Pancreas (tissue), 10 donors: ENCODE results near the gene NLRC3. TPM values are rescaled to one million over a fixed set of nuclear protein-coding genes. Genes with fewer than 3 reads are reported as not detected.

Experiments used
- ATAC-seq, 4 donors: fragments of 200-7000 bp; cut with Tn5 transposase; one replicate each; pipeline versions ENCODE4 v1.8.0 to v1.9.1; 2020; ENCODE audit warnings: mild to moderate bottlenecking in 4 of 4, moderate library complexity in 4 of 4
- DNase-seq, 6 donors: peaks; one replicate each; pipeline ENCODE4 v3.0.0-alpha.2; 2020
- FAIRE-seq: peaks from 2 replicates; lab custom pipeline; 2012; peaks lifted over from hg19 to GRCh38; lab: Jason Lieb, UNC
- H3K27ac ChIP-seq, 4 donors: fragments of 200-600 bp; sonication (generic); 1 replicate in 3 of 4; 2 replicates in 1 of 4; pipeline versions ENCODE4 v1.5.0 to v1.8.0; 2020
- H3K27me3 ChIP-seq, 4 donors: fragments of 200-600 bp; one replicate each; pipeline ENCODE4 v1.8.0; 2021
- H3K36me3 ChIP-seq, 3 donors: fragments of 200-600 bp; sonication (generic) in 1 of 3; one replicate each; pipeline versions ENCODE4 v1.5.0 to v1.8.0; 2020 to 2021
- H3K4me1 ChIP-seq, 3 donors: fragments of 200-600 bp; one replicate each; pipeline ENCODE4 v1.8.0; 2021
- H3K4me3 ChIP-seq, 4 donors: fragments of 200-600 bp; sonication (generic) in 2 of 4; one replicate each; pipeline versions ENCODE4 v1.5.0 to v1.8.0; 2020 to 2021
- H3K9me3 ChIP-seq, 4 donors: fragments of 200-600 bp; one replicate each; pipeline ENCODE4 v1.8.0; 2021
- WGBS, 2 donors: extraction: QIAGEN DNeasy Blood & Tissue Kit; methylation state at CpG; one replicate each; pipeline ENCODE4 v1.1.7; 2013; 5-methylcytosine and 5-hydroxymethylcytosine counted together
- intact Hi-C, 3 donors: fragments of 100-400 bp; cut with DNase I; formaldehyde crosslinking; loops; one replicate each; pipeline versions ENCODE4 v1.11.1 to v1.14.2; 2022
- polyA plus RNA-seq, 2 donors: library from polyadenylated mRNA; stranded (reverse); fragments of 200-250 nt; gene quantifications; one replicate each; pipeline ENCODE4 v1.2.3, GENCODE V29; 2013
- total RNA-seq, 6 donors: library from RNA; stranded (reverse); fragmentation: NEBNext Ultra II Directional in 4 of 6; extraction: Animal tissue kit (Norgen Biotek cat#: 25700) in 4 of 6; gene quantifications; one replicate each; pipeline versions ENCODE4 v1.2.1 to v1.2.4, GENCODE V29; 2021 to 2023
- TF ChIP-seq, protein P1 (sequence below), 4 donors: fragments of 200-600 bp; sonication (generic) in 3 of 4; IDR thresholded peaks; one replicate each; pipeline versions ENCODE4 v1.5.0 to v1.8.0; 2021; ENCODE audit warnings: antibody characterized with exemption in 4 of 4
- donor health status: healthy with polysubstance abuse.
- donor health status: DM: no; HTN: no; CAD: no; lungs with moderate emphysema.
- donor health status: DM: no; HTN: no; CAD: no.
- donor health status: control.
- donor health status: control.
- donor health status: Bipolar disorder and iron deficiency.
- donor health status: DM: yes; HTN: yes; CAD: no.
- donor health status: DM: no; HTN: no; CAD: no.
- donor health status: DM: no; HTN: no; CAD: no.
- donor health status: DM: yes; HTN: yes; CAD: no.

The NLRC3 gene
- total and polyA plus RNA-seq, 8 donors, result 0.12 to 0.87 (median 0.44) TPM

DNA sequence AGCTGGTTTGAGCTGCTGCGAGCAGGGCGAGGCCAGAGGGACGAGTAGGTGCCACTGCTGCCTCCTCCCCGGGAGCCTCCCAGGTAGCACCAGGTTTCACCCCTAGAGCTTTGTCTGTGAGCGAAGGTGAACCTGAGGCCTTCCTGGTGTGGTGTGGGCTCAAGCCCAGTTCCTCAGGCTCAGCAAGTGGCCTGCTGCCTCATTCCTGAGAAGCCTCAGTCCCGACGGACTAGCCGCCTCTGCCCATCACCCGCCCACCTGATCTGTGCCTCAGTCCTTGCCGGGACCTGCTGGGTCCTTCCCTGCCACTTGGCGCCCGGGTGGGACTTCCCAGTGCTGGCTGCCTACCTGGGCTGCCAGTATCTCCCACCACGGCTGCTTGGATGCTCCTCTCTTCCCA lies 1.7 kb downstream of the NLRC3 start:
- H3K36me3 ChIP-seq, result no peaks in the 10 kb centered on the region
- peak in 1 of 6 donors; percentile 42 for DNase-seq
- no peak for FAIRE-seq
- 72% methylated on average over 13 of the region's 13 CpGs for WGBS, 2 donors
- H3K4me1 ChIP-seq, result no peaks in the 10 kb centered on the region
- TF ChIP-seq, protein P1, sequence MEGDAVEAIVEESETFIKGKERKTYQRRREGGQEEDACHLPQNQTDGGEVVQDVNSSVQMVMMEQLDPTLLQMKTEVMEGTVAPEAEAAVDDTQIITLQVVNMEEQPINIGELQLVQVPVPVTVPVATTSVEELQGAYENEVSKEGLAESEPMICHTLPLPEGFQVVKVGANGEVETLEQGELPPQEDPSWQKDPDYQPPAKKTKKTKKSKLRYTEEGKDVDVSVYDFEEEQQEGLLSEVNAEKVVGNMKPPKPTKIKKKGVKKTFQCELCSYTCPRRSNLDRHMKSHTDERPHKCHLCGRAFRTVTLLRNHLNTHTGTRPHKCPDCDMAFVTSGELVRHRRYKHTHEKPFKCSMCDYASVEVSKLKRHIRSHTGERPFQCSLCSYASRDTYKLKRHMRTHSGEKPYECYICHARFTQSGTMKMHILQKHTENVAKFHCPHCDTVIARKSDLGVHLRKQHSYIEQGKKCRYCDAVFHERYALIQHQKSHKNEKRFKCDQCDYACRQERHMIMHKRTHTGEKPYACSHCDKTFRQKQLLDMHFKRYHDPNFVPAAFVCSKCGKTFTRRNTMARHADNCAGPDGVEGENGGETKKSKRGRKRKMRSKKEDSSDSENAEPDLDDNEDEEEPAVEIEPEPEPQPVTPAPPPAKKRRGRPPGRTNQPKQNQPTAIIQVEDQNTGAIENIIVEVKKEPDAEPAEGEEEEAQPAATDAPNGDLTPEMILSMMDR (IDR thresholded peaks at IDR 0.05), result no peak
- no peak overlapping the region for H3K27ac ChIP-seq
- ATAC-seq, result no peak
- H3K9me3 ChIP-seq, result no peaks in the 10 kb centered on the region
- H3K27me3 ChIP-seq, result no peaks in the 10 kb centered on the region
- intact Hi-C loops, result no loop called here
- H3K4me3 ChIP-seq, result no peak overlapping the region

DNA sequence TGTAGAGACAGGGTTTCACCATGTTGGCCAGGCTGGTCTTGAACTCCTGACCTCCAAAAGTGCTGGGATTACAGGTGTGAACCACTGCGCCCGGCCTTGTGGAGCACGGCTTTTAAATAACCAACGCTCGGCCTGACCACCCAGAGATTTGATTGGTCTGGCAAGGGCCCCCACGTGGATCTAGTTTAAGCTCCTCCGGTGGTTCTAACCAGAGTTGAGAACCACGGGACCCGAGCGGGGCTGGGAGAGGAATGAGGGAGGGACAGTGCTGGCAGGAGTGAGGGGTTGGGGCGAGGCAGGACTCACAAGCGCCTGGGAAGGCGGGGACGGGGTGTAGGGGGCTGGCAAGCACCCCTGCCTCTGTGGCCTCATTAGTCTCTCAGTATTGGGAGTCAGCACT lies 3.0 kb downstream of the NLRC3 start:
- intact Hi-C loops, result no loop called here
- Histone ChIP-seq H3K9me3 (no peaks in the 10 kb centered on the region), H3K27me3 (no peaks in the 10 kb centered on the region), H3K27ac (no peak overlapping the region), H3K4me3 (no peak overlapping the region), H3K4me1 (no peaks in the 10 kb centered on the region), H3K36me3 (no peaks in the 10 kb centered on the region)
- TF ChIP-seq, protein P1 (IDR thresholded peaks at IDR 0.05), result no peak
- 81 to 88% methylated on average over 11 to 14 of the region's 14 CpGs for WGBS, 2 donors
- no peak for ATAC-seq
- no peak for FAIRE-seq
- peak in 1 of 6 donors; percentile 28 for DNase-seq

DNA sequence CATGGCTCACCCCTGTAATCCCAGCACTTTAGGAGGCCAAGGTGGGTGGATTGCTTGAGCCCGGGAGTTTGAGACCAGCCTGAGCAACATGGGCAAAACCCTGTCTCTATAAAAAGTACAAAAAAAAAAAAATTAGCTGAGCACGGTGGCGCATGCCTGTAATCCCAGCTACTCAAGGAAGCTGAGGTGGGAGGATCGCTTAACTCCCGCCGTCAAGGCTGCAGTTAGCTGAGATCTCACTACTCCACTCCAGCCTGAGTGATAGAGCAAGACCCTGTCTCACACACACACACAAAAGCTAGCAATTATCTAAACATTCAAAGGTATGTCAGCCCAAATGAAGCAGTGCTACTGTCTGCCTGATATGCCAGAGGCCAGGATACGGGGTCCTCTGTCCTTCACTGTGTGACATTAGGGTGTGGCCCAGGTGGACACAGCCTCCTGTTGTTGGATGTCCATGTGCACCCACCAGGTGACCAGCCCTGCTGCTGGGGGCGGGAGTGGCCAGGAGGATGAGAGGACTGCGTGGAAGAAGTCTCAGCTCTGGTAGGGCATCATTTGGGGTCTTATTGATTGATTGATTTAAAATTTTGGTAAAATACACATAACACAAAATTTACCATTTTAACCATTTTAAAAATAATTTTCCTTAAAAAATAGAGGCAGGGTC lies 3.9 kb downstream of the NLRC3 start:
- intact Hi-C loops, result no loop called here
- H3K27me3 ChIP-seq, result no peaks in the 10 kb centered on the region
- H3K9me3 ChIP-seq, result no peaks in the 10 kb centered on the region
- H3K4me1 ChIP-seq, result no peaks in the 10 kb centered on the region
- FAIRE-seq (no peak), ATAC-seq (no peak), DNase-seq (peak in 1 of 6 donors; percentile 31)
- TF ChIP-seq, protein P1 (IDR thresholded peaks at IDR 0.05), result no peak
- WGBS, 2 donors, result 85 to 92% methylated on average over 9 of the region's 9 CpGs
- H3K36me3 ChIP-seq, result no peaks in the 10 kb centered on the region
- no peak overlapping the region for H3K4me3 ChIP-seq
- no peak overlapping the region for H3K27ac ChIP-seq

DNA sequence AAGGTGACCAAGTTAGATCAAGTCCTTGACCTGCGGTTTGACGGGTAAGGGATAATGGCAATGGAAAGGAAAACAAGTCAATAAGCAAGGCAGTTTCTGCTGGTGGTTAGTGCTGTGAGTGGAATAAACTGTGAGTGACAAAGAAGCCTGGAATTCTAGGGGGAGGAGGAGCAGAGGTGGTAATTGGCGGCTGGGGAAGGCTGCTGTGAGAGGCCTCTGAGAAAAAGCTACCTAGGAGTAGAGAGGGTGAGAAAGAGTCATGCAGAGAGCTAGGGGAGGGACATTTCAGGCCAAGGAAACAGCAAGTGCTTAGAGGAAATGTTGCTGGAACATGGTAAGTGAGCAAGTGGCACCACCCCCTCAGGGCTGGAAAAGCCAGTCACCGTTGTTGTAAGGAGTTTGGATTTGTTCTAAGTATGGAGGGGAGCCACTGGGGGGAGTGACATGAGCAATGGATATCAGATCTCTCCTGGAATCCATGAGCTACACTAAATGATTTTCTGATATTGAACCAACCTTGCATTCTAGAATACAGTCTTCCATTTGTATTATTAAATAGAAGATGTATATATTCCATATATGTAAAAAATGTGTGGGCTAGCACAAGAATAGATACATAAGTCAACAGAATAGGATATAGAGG lies 6.7 kb downstream of the NLRC3 start:
- DNase-seq (no peak), ATAC-seq (no peak), FAIRE-seq (no peak)
- H3K4me1 ChIP-seq, result no peaks in the 10 kb centered on the region
- intact Hi-C loops, result no loop called here
- no peak overlapping the region for H3K4me3 ChIP-seq
- H3K36me3 ChIP-seq, result no peaks in the 10 kb centered on the region
- H3K27ac ChIP-seq, result no peak overlapping the region
- TF ChIP-seq, protein P1 (IDR thresholded peaks at IDR 0.05), result no peak
- 87 to 92% methylated on average over 4 of the region's 4 CpGs for WGBS, 2 donors
- H3K27me3 ChIP-seq, result no peaks in the 10 kb centered on the region
- H3K9me3 ChIP-seq, result no peaks in the 10 kb centered on the region

DNA sequence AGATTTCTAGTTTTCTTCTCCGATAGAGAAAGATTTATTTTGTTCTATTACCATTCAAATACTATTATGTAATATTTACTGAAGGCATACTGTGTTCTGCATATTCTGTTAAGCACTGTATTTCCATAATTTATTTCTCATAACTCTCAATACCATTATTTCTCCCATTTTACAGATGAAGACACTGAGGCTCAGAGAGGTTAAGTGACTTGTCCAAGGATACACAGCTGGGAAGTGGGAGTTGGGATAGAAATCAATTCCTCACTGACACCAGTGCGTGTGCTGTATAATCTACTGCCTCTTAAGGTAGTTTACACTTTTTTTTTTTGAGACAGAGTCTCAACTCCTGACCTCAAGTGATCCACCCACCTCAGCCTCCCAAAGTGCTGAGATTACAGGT lies 7.4 kb downstream of the NLRC3 start:
- TF ChIP-seq, protein P1 (IDR thresholded peaks at IDR 0.05), result no peak
- Histone ChIP-seq H3K4me3 (no peak overlapping the region), H3K9me3 (no peaks in the 10 kb centered on the region), H3K4me1 (no peaks in the 10 kb centered on the region), H3K27me3 (no peaks in the 10 kb centered on the region), H3K36me3 (no peaks in the 10 kb centered on the region), H3K27ac (no peak overlapping the region)
- no peak for ATAC-seq
- intact Hi-C loops, result no loop called here
- no peak for FAIRE-seq
- 91 to 98% methylated on average over 2 of the region's 2 CpGs for WGBS, 2 donors
- DNase-seq, result no peak
